HepG2 (cell line): ENCODE data around the gene SKP1. TPM values are rescaled to one million over a fixed set of nuclear protein-coding genes. Genes with fewer than 3 reads are reported as not detected.

Source experiments
- AGO2 ChIP-seq: fragments of 200-400 bp; formaldehyde crosslinking; optimal IDR thresholded peaks from 2 replicates; pipeline ENCODE3; 2017; ENCODE audit warnings: mild to moderate bottlenecking, low read depth, low read length, moderate library complexity
- FOXJ3 ChIP-seq: sonication (generic); formaldehyde crosslinking; IDR thresholded peaks from 2 replicates; pipeline ENCODE4 v1.4.0; 2020; ENCODE audit warnings: missing genetic modification reagents, mild to moderate bottlenecking, borderline replicate concordance
- HDAC1 ChIP-seq: sonication (generic); formaldehyde crosslinking; IDR thresholded peaks from 2 replicates; pipeline ENCODE4 v1.5.1; 2020; ENCODE audit warnings: mild to moderate bottlenecking, missing genetic modification reagents
- HHEX ChIP-seq: IDR thresholded peaks from 2 replicates; pipeline ENCODE4 v1.6.1; 2016; ENCODE audit warnings: control low read depth
- KLF13 ChIP-seq: sonication (generic); formaldehyde crosslinking; IDR thresholded peaks from 2 replicates; pipeline ENCODE4 v1.4.0; 2020; ENCODE audit warnings: mild to moderate bottlenecking, missing genetic modification reagents
- POLR2AphosphoS5 ChIP-seq: IDR thresholded peaks from 2 replicates; pipeline ENCODE4 v1.6.1; 2012; ENCODE audit warnings: low read depth, low read length
- RFX1 ChIP-seq: fragments of 450-650 bp; IDR thresholded peaks from 2 replicates; pipeline ENCODE4 v1.6.1; 2017
- SMC3 ChIP-seq: IDR thresholded peaks from 2 replicates; pipeline ENCODE4 v1.6.1; 2011; ENCODE audit warnings: low read length, improper control_type of control experiment
- STAG1 ChIP-seq: sonication (generic); formaldehyde crosslinking; IDR thresholded peaks from 2 replicates; pipeline ENCODE4 v1.4.0; 2020; ENCODE audit warnings: missing genetic modification reagents
- USF2 ChIP-seq, 2 experiments: sonication (generic) in 1 of 2; formaldehyde crosslinking in 1 of 2; IDR thresholded peaks; 2 replicates each; pipeline versions ENCODE4 v1.5.1 to v1.6.1; 2011 to 2020; ENCODE audit warnings: borderline replicate concordance in 1 of 2, low read depth in 1 of 2, low read length in 1 of 2, mild to moderate bottlenecking in 1 of 2, missing genetic modification reagents in 1 of 2, moderate library complexity in 1 of 2
- ZBED4 ChIP-seq: sonication (generic); formaldehyde crosslinking; IDR thresholded peaks from 2 replicates; pipeline ENCODE4 v1.4.0; 2020; ENCODE audit warnings: missing genetic modification reagents, borderline replicate concordance
- ZBTB10 ChIP-seq: sonication (generic); formaldehyde crosslinking; IDR thresholded peaks from 2 replicates; pipeline ENCODE4 v1.4.0; 2020; ENCODE audit warnings: missing genetic modification reagents, borderline replicate concordance
- ZBTB42 ChIP-seq: sonication (generic); formaldehyde crosslinking; IDR thresholded peaks from 2 replicates; pipeline ENCODE4 v1.5.0; 2020; ENCODE audit warnings: mild to moderate bottlenecking, missing genetic modification reagents
- ZFAT ChIP-seq: sonication (generic); formaldehyde crosslinking; conservative IDR thresholded peaks from 2 replicates; pipeline ENCODE4 v1.8.1; 2023; ENCODE audit warnings: missing genetic modification reagents, inconsistent platforms
- ZFP36 ChIP-seq: fragments of 150-350 bp; IDR thresholded peaks from 2 replicates; pipeline ENCODE4 v1.6.1; 2018; ENCODE audit warnings: borderline replicate concordance, low read length, low read depth; ENCODE audit not compliant: partially characterized antibody
- ZFP37 ChIP-seq: sonication (generic); formaldehyde crosslinking; IDR thresholded peaks from 2 replicates; pipeline ENCODE4 v1.4.0; 2020; ENCODE audit warnings: missing genetic modification reagents, borderline replicate concordance
- ZMYM4 ChIP-seq: sonication (generic); formaldehyde crosslinking; IDR thresholded peaks from 2 replicates; pipeline ENCODE4 v1.8.1; 2023; ENCODE audit warnings: mild to moderate bottlenecking, missing genetic modification reagents
- ZNF414 ChIP-seq: sonication (generic); formaldehyde crosslinking; IDR thresholded peaks from 2 replicates; pipeline ENCODE4 v1.5.0; 2020; ENCODE audit warnings: missing genetic modification reagents
- ZNF430 ChIP-seq: sonication (generic); formaldehyde crosslinking; IDR thresholded peaks from 2 replicates; pipeline ENCODE4 v1.9.0; 2021; ENCODE audit warnings: mild to moderate bottlenecking, missing genetic modification reagents
- ZNF614 ChIP-seq: IDR thresholded peaks from 2 replicates; pipeline ENCODE4 v1.6.1; 2018; ENCODE audit warnings: missing biosample characterization, missing genetic modification reagents, inconsistent platforms, borderline replicate concordance
- polyA plus RNA-seq, 8 experiments: library from polyadenylated mRNA; depleted of rRNA in 3 of 8; stranded (reverse) in 7 of 8; unstranded in 1 of 8; fragments of >200 nt; fragmentation: Illumina TruSeq in 4 of 8; extraction: Trizol in 4 of 8; gene quantifications; 2 replicates each; pipeline versions ENCODE4 v1.2.1 to v1.2.3, GENCODE V29; 2011 to 2016; ENCODE audit warnings: low read depth in 4 of 8, missing spikeins in 1 of 8, mixed read lengths in 1 of 8; ENCODE audit not compliant: insufficient read depth in 1 of 8
- total RNA-seq, 5 experiments: library from RNA; depleted of rRNA; stranded (reverse); fragments of >200 nt; fragmentation: Illumina TruSeq; extraction: Trizol; gene quantifications; 2 replicates each; pipeline ENCODE4 v1.2.3, GENCODE V29; 2016; ENCODE audit warnings: low read depth in 1 of 5

The SKP1 gene
- total and polyA plus RNA-seq, 2 of the 13 experiments (the other 11 are each of a cell fraction or from before 2014, with no cell fraction given): 134 to 340 TPM

- no peak for TF ChIP-seq USF2 (IDR thresholded peaks at IDR 0.05; ENCODE audit: low read depth, low read length)
- no peak for TF ChIP-seq USF2 (CRISPR knock-in tag; IDR thresholded peaks at IDR 0.05; ENCODE audit: borderline replicate concordance)
- no peak for TF ChIP-seq ZFAT
- TF ChIP-seq ZFP37 (CRISPR knock-in tag): no peak
- TF ChIP-seq ZBTB10 (CRISPR knock-in tag): 0 out of 2 replicates have a peak, but pooled peaks have one; percentile 19
- no peak for TF ChIP-seq KLF13 (CRISPR knock-in tag)
- TF ChIP-seq ZFP36: no peak
- TF ChIP-seq HHEX (CRISPR knock-in tag): no peak
- TF ChIP-seq FOXJ3 (CRISPR knock-in tag): no peak
- TF ChIP-seq HDAC1 (CRISPR knock-in tag): no peak
- TF ChIP-seq RFX1: no peak
- no peak for TF ChIP-seq ZBTB42 (CRISPR knock-in tag)
- TF ChIP-seq SMC3: peak; percentile 54; the same call in 1 of the 2 replicates
- TF ChIP-seq ZNF614 (CRISPR knock-in tag): no peak
- no peak for TF ChIP-seq ZNF430
- TF ChIP-seq STAG1 (CRISPR knock-in tag): peak; percentile 65
- peak; percentile 77; the same call in 1 of the 2 replicates for TF ChIP-seq ZBED4 (CRISPR knock-in tag)
- TF ChIP-seq ZMYM4 (CRISPR knock-in tag): peak; percentile 47; the same call in 1 of the 2 replicates
- 0 out of 2 replicates have a peak, but pooled peaks have one; percentile 38 for TF ChIP-seq ZNF414 (CRISPR knock-in tag)
- no peak for TF ChIP-seq POLR2AphosphoS5
- peak; percentile 20 for TF ChIP-seq AGO2
Observed at GRCh38 chr5:134101686-134102439, 74.9 kb downstream of the SKP1 start (continued).
